Neural progenitor cell (in vitro differentiated cells): Measurements from ENCODE around the gene GRP. TPM values are rescaled to one million over a fixed set of nuclear protein-coding genes. Genes with fewer than 3 reads are reported as not detected.

Experiments
- DNase-seq: peaks from one replicate; pipeline ENCODE4 v3.0.0-alpha.2; 2016; ENCODE audit warnings: low spot score
- H2AFZ ChIP-seq: fragments of 200-600 bp; sonication (generic); replicated peaks from 2 replicates; pipeline ENCODE4 v1.6.1; 2016; ENCODE audit warnings: antibody characterized with exemption
- H3F3A ChIP-seq: fragments of 200-600 bp; sonication (generic); 2 replicates; pipeline ENCODE4 v1.6.1; 2016; ENCODE audit warnings: antibody characterized with exemption, low read depth
- H3K27ac ChIP-seq: fragments of 200-600 bp; sonication (generic); 2 replicates; pipeline ENCODE4 v1.5.1; 2016; ENCODE audit warnings: mild to moderate bottlenecking
- H3K27me3 ChIP-seq: fragments of 200-600 bp; sonication (generic); 2 replicates; pipeline ENCODE4 v1.6.1; 2016; ENCODE audit warnings: mild to moderate bottlenecking, moderate library complexity
- H3K36me3 ChIP-seq: fragments of 200-600 bp; sonication (generic); 2 replicates; pipeline ENCODE4 v1.5.1; 2016
- H3K4me1 ChIP-seq: fragments of 200-600 bp; sonication (generic); 2 replicates; pipeline ENCODE4 v1.6.1; 2016; ENCODE audit warnings: mixed run types
- H3K4me2 ChIP-seq: fragments of 200-600 bp; sonication (generic); 2 replicates; pipeline ENCODE4 v1.6.1; 2016
- H3K4me3 ChIP-seq: fragments of 200-600 bp; sonication (generic); 2 replicates; pipeline ENCODE4 v1.5.1; 2016
- H3K79me2 ChIP-seq: fragments of 200-600 bp; sonication (generic); 2 replicates; pipeline ENCODE4 v1.6.1; 2016; ENCODE audit warnings: low read depth
- H3K9ac ChIP-seq: fragments of 200-600 bp; sonication (generic); 2 replicates; pipeline ENCODE4 v1.6.1; 2016
- H3K9me3 ChIP-seq: fragments of 200-600 bp; sonication (generic); 2 replicates; pipeline ENCODE4 v1.5.1; 2016; ENCODE audit warnings: low read depth
- H4K20me1 ChIP-seq: fragments of 200-600 bp; sonication (generic); 2 replicates; pipeline ENCODE4 v1.6.1; 2016; ENCODE audit warnings: low read depth
- H3K27ac Mint-ChIP-seq: 3 replicates; pipeline ENCODE4 v1.8.0; 2021; ENCODE audit warnings: mixed read lengths
- H3K27me3 Mint-ChIP-seq: 2 replicates; pipeline ENCODE4 v1.8.0; 2022; ENCODE audit warnings: low read depth, mild to moderate bottlenecking, inconsistent platforms, moderate library complexity, mixed read lengths; ENCODE audit not compliant: insufficient read depth
- H3K36me3 Mint-ChIP-seq: 3 replicates; pipeline ENCODE4 v1.8.0; 2021; ENCODE audit warnings: mixed read lengths
- H3K4me1 Mint-ChIP-seq: 3 replicates; pipeline ENCODE4 v1.8.0; 2021; ENCODE audit warnings: mixed read lengths
- H3K4me3 Mint-ChIP-seq: 3 replicates; pipeline ENCODE4 v1.8.0; 2021; ENCODE audit warnings: mild to moderate bottlenecking, moderate library complexity, mixed read lengths
- H3K9me3 Mint-ChIP-seq: 3 replicates; pipeline ENCODE4 v1.8.0; 2020; ENCODE audit warnings: mixed read lengths
- EZH2 ChIP-seq: fragments of 200-600 bp; sonication (generic); IDR thresholded peaks from 2 replicates; pipeline ENCODE4 v1.6.1; 2017; ENCODE audit warnings: antibody characterized with exemption, mild to moderate bottlenecking, moderate library complexity
- EZH2phosphoT487 ChIP-seq: fragments of 200-600 bp; sonication (generic); IDR thresholded peaks from 2 replicates; pipeline ENCODE4 v1.6.1; 2017; ENCODE audit warnings: antibody characterized with exemption
- total RNA-seq: library from RNA; depleted of rRNA; stranded (reverse); fragments of >200 nt; gene quantifications from 2 replicates; pipeline ENCODE4 v1.2.3, GENCODE V29; 2015; ENCODE audit warnings: low replicate concordance
- TF ChIP-seq, protein P1 (sequence below): fragments of 200-600 bp; sonication (generic); IDR thresholded peaks from 2 replicates; pipeline ENCODE4 v1.5.1; 2017; ENCODE audit warnings: antibody characterized with exemption, mild to moderate bottlenecking

GRP gene
- total RNA-seq, 1 donor from 2014 or later = not detected

DNA sequence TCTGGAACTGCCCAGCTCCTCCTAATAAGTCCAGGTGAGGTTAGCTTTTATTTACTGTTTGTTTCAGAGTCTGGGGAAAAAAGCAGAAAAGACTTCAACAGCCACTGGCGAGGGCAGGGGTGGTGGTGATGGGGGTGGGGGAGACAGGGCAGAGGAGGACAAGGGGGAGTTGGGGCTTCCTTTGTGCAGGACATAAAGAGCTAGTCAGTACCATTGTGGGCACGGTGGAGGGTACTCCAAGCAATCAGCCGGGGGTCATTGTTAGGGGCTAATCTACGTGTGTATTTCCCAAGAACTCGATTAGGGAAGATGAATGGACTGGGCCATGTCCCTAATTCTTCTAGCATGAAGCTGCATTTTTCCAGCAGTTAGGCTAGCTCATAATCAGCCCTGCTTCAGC lies 56.1 kb downstream of the GRP start:
- peak overlapping the region; percentile 82 for H3K27ac ChIP-seq
- H3K79me2 ChIP-seq = peaks cover 25% of the 10 kb centered on the region
- H3K9me3 ChIP-seq = no peaks in the 10 kb centered on the region
- H3K4me1 ChIP-seq = peaks cover 55% of the 10 kb centered on the region
- H3K4me2 ChIP-seq = peak overlapping the region; percentile 92
- Mint-ChIP-seq H3K4me1 (peaks cover 26% of the 10 kb centered on the region), H3K4me3 (peak overlapping the region; percentile 27), H3K27me3 (peaks cover 56% of the 10 kb centered on the region), H3K27ac (no peak overlapping the region), H3K9me3 (no peaks in the 10 kb centered on the region), H3K36me3 (peaks cover 1% of the 10 kb centered on the region)
- H4K20me1 ChIP-seq = peaks cover 35% of the 10 kb centered on the region
- no peak overlapping the region for H2AFZ ChIP-seq
- DNase-seq = peak; percentile 97
- no peak overlapping the region for H3K9ac ChIP-seq
- H3K36me3 ChIP-seq = peaks cover 5% of the 10 kb centered on the region
- TF ChIP-seq EZH2phosphoT487 = peak; percentile 41
- TF ChIP-seq, protein P1, sequence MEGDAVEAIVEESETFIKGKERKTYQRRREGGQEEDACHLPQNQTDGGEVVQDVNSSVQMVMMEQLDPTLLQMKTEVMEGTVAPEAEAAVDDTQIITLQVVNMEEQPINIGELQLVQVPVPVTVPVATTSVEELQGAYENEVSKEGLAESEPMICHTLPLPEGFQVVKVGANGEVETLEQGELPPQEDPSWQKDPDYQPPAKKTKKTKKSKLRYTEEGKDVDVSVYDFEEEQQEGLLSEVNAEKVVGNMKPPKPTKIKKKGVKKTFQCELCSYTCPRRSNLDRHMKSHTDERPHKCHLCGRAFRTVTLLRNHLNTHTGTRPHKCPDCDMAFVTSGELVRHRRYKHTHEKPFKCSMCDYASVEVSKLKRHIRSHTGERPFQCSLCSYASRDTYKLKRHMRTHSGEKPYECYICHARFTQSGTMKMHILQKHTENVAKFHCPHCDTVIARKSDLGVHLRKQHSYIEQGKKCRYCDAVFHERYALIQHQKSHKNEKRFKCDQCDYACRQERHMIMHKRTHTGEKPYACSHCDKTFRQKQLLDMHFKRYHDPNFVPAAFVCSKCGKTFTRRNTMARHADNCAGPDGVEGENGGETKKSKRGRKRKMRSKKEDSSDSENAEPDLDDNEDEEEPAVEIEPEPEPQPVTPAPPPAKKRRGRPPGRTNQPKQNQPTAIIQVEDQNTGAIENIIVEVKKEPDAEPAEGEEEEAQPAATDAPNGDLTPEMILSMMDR = no peak
- TF ChIP-seq EZH2 = no peak
- peak overlapping the region; percentile 41 for H3K4me3 ChIP-seq
- H3K27me3 ChIP-seq = peaks cover 81% of the 10 kb centered on the region
- peaks cover 51% of the 10 kb centered on the region for H3F3A ChIP-seq

DNA sequence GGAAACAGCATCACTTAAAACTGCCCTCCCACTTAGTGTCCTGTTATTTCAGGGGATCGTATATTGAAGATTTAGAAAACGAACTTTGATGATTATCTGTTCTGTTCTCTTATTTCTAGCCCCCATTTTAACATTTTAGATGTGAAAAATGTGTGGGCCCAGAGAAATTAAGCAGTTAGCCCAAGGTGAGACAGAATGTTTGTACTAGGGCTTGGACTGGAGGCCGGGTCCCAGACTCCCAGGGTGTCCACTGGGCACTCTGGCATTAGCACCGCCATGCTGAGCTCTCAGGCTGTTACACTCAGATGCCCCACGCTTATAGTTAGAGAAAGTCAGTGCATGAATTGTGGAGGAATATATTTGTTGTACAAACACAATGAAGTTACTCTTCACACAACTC lies 58.8 kb downstream of the GRP start:
- H3K27ac Mint-ChIP-seq = no peak overlapping the region
- H3K4me1 Mint-ChIP-seq = peaks cover 26% of the 10 kb centered on the region

GRCh38 chr18:59279193-59279592 lies 59.2 kb downstream of the GRP start:
- no peak overlapping the region for H3K27ac Mint-ChIP-seq
- peaks cover 81% of the 10 kb centered on the region for H3K27me3 ChIP-seq
- peaks cover 46% of the 10 kb centered on the region for H3K27me3 Mint-ChIP-seq
- H3K36me3 ChIP-seq = no peaks in the 10 kb centered on the region
- peaks cover 51% of the 10 kb centered on the region for H3K4me1 ChIP-seq
- no peak overlapping the region for H3K4me3 Mint-ChIP-seq
- no peak for DNase-seq
- no peak overlapping the region for H2AFZ ChIP-seq
- H3K9ac ChIP-seq = no peak overlapping the region
- no peaks in the 10 kb centered on the region for H3K9me3 ChIP-seq
- H4K20me1 ChIP-seq = peaks cover 14% of the 10 kb centered on the region
- H3K4me2 ChIP-seq = no peak overlapping the region
- H3K4me3 ChIP-seq = no peak overlapping the region
- H3K36me3 Mint-ChIP-seq = peaks cover 1% of the 10 kb centered on the region
- no peaks in the 10 kb centered on the region for H3K79me2 ChIP-seq
- no peak for TF ChIP-seq EZH2
- TF ChIP-seq, protein P1 = no peak
- no peak for TF ChIP-seq EZH2phosphoT487
- no peak overlapping the region for H3K27ac ChIP-seq
- H3K9me3 Mint-ChIP-seq = no peaks in the 10 kb centered on the region
- H3F3A ChIP-seq = peaks cover 31% of the 10 kb centered on the region
- peaks cover 25% of the 10 kb centered on the region for H3K4me1 Mint-ChIP-seq

More for the DNA sequence above, 58.8 kb downstream of the GRP start:
- H4K20me1 ChIP-seq = peaks cover 14% of the 10 kb centered on the region
- H3K9ac ChIP-seq = no peak overlapping the region
- no peak for TF ChIP-seq EZH2
- TF ChIP-seq, protein P1 = no peak
- no peak for TF ChIP-seq EZH2phosphoT487
- peaks cover 48% of the 10 kb centered on the region for H3K4me1 ChIP-seq
- H3K9me3 Mint-ChIP-seq = no peaks in the 10 kb centered on the region
- H3K4me2 ChIP-seq = peak overlapping the region; percentile 18
- H3K4me3 Mint-ChIP-seq = no peak overlapping the region
- H2AFZ ChIP-seq = no peak overlapping the region
- no peaks in the 10 kb centered on the region for H3K9me3 ChIP-seq
- peaks cover 50% of the 10 kb centered on the region for H3K27me3 Mint-ChIP-seq
- H3K27ac ChIP-seq = no peak overlapping the region
- no peak for DNase-seq
- no peak overlapping the region for H3K4me3 ChIP-seq
- peaks cover 1% of the 10 kb centered on the region for H3K36me3 Mint-ChIP-seq
- no peaks in the 10 kb centered on the region for H3K79me2 ChIP-seq
- peaks cover 81% of the 10 kb centered on the region for H3K27me3 ChIP-seq
- peaks cover 35% of the 10 kb centered on the region for H3F3A ChIP-seq
- no peaks in the 10 kb centered on the region for H3K36me3 ChIP-seq
